LHCN-M2 (cell line): Measurements from ENCODE around the gene BHLHE23. TPM values are rescaled to one million over a fixed set of nuclear protein-coding genes. Genes with fewer than 3 reads are reported as not detected.

ENCODE experiments used
- DNase-seq: peaks from one replicate; pipeline ENCODE4 v3.0.0-alpha.2; 2012; ENCODE audit warnings: low read depth
- total RNA-seq: library from RNA; depleted of rRNA; stranded (reverse); fragments of >200 nt; gene quantifications from 2 replicates; pipeline ENCODE4 v1.2.3, GENCODE V29; 2014

BHLHE23 gene
- total RNA-seq, 1 experiment from 2014 or later = not detected

GRCh38 chr20:62991863-62992262, 14.9 kb downstream of the BHLHE23 start:
- no peak for DNase-seq

DNA sequence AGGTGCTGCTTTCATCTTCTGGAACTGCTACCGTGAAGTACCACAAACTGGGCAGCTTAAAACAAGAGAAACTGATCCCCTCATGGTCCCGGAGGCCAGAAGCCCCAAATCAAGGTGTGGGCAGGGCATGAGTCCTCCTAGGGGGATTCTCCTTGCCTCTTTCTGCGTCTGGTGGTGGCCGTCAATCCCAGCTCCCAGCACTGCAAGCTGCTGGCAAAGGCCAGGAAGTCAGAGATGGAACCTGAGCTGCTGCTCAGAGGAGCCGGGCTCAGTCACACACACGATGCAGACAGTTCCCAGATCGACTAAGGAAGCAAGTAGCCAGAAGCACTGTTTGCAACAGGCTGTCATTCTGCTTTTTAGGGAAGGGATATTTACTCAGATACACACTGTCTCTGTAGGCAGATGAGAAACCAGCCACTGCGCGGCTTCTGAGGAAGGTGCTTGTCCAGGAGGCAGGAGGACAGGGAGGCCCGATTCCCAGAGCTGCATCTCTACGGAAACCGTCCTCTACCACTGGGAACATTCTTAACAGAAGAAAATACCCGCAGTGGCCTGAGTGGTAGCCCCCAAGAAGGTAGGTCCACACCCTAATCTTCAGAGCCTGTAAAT, 15.5 kb downstream of the BHLHE23 start:
- DNase-seq = no peak

DNA sequence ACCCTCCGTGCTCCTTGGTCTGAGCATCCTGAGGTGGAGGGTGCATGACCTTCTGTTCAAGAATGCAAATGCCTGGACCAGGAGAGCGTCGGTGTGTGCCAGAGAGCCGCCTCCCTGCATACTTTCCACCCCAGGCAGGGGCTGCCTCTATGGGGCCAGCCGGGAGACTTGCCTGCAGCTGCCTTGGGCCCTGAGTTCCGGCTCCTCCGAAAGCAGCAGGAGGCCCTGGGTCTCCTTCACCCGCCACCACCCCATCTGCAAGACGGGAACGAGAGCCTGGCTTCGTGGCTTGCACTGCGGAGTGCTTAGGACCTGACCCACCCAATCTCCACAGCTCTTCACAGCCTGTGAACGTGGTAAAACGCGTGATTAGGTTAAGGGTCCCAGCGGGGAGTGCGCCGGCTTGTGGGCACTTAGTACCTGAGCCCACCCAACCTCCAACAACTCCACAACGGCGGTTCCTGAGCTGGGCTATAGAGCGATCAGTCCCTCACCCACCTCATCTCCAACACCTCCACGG, 16.4 kb downstream of the BHLHE23 start:
- no peak for DNase-seq

- DNase-seq = no peak
Observed at GRCh38 chr20:62989201-62989601, 17.6 kb downstream of the BHLHE23 start.

- DNase-seq = no peak
Observed at GRCh38 chr20:62987114-62987513, 19.6 kb downstream of the BHLHE23 start.

- DNase-seq = no peak
Observed at GRCh38 chr20:62986257-62986800, 20.4 kb downstream of the BHLHE23 start.

- DNase-seq = no peak
Observed at GRCh38 chr20:62985444-62985778, 21.4 kb downstream of the BHLHE23 start.

DNA sequence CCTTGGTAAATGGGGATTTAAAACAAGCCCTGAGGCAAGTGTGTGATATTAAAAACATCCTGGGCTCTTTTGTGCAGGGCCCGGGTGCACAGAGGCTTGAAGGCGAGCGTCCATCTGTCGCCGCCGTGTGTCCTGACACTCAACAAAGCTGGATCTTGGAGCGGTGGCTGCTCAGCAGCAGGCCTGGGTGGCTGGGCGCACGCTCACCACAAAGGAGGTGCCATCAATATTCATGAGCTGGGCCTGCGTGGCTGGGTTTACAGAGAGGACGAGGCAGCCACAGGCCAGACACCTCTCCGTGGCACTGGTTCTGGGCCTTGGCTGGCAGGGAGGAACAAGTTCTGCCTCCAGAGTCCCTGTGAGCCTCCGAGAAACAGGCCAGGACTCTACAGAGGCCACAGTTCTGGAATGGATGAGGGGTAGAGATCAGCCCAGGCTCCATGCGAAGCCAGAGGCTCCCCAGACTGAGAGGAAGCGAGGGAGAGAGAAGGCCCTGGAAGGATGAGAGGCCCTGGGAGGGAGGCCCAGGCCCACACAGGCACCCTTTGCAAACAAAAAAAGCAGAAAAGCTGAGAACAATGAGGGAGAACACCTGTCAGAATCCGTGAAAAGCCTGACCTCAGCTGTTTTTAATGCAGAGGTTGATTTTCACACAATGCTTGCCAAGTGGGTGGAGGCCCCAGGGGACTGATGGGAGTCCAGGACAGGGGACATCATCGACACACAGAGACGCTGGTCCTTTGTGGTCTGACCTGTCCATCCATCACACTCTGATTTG, 21.9 kb downstream of the BHLHE23 start:
- no peak for DNase-seq

GRCh38 chr20:62983210-62983609, 23.6 kb downstream of the BHLHE23 start:
- no peak for DNase-seq

GRCh38 chr20:62982124-62983075, 24.4 kb downstream of the BHLHE23 start:
- DNase-seq = no peak

DNA sequence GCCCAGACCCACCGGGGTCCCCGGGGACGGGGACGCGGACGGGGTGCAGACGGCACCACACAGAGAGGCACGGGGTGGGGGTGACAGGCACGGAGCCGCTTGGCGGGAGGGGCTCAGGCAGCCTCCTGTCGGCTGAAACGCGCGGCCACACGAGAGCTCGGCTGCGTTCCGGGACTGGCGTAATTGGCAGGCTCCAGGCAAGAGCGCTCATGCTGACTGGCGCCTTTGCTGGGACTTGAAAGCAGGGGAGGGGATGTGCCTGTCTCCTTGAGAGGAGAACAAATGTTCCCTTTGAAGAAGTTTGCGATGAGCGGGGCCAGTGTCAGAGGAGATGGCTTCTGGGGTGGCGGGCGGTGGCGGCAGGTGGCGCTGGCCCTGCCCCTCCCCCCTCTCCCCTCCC, 25.8 kb downstream of the BHLHE23 start:
- DNase-seq = no peak

DNA sequence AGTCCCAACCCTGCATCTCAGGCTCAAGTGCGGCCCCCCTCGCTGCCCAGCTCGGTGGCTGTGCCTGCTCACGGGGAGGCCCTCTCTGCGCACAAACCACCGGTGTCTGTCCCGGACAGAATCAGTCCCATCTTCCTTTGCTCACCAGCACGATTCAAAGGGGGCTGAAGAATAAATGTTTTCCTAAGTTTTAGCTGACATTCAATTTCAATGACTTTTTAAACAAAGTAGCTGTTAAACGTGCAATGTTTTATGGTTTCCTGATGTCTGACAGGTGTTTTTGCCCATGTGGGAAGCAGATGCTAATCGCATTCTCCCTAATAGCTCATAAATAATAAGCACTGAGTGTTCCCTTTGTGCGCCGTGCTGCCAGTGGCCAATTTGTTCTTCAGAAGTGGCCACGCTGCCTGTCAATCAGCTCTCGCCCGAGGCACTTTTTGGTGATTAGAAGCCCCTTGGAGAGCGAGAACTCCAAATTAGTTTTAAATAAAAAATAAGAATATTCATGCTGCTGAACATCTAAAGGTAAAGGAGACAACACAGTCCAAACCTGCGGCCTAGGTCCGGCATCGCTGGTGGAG, 26.3 kb downstream of the BHLHE23 start:
- no peak for DNase-seq

DNA sequence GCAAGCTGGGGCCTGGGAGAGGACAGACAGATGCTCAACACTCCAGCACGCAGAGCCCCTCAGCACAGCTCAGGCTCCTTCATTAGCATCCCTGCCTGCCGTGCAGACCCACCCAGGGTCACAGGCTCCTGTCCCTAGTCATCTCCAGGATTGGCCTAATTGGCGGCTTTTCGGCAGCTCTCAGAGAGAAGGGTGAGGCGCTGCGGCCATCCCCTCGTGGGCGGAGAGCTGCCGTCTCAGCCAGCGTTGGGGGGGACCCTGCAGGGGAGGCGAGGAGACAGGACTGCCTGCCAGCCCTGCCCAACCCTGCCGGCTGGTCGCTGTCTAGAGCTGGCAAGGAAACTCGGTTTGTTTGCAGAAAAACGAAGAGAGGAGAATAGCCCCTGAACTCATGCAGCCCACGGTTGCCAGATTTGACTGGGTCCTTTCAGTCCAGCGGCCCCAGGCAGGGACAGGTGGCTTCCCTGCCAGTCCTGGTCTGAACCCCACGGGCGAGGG, 26.8 kb downstream of the BHLHE23 start:
- DNase-seq = no peak

DNA sequence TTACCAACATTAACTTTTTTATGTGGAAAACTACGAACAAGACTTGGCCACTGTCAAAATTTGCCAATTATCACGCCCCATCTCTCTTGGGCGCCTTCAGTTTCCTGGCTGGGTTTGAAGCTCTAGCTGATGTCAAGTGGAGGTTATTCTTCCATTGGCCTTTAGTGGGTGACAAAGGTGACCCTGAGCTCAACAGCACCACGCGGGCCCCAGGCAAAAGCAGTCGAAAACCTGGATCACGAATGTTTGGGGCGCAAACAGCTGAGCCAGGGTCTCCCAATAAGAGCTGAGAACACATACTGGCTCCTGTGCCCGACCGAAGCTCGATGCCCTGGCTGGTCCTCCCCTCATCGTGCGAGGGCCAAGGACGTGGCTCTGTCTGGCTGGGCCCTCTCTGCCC, 27.5 kb downstream of the BHLHE23 start:
- DNase-seq = no peak

GRCh38 chr20:62978561-62978943, 28.2 kb downstream of the BHLHE23 start:
- no peak for DNase-seq

GRCh38 chr20:62977613-62978560, 28.9 kb downstream of the BHLHE23 start:
- DNase-seq = no peak

GRCh38 chr20:62976886-62977285, 29.9 kb downstream of the BHLHE23 start:
- DNase-seq = no peak

DNA sequence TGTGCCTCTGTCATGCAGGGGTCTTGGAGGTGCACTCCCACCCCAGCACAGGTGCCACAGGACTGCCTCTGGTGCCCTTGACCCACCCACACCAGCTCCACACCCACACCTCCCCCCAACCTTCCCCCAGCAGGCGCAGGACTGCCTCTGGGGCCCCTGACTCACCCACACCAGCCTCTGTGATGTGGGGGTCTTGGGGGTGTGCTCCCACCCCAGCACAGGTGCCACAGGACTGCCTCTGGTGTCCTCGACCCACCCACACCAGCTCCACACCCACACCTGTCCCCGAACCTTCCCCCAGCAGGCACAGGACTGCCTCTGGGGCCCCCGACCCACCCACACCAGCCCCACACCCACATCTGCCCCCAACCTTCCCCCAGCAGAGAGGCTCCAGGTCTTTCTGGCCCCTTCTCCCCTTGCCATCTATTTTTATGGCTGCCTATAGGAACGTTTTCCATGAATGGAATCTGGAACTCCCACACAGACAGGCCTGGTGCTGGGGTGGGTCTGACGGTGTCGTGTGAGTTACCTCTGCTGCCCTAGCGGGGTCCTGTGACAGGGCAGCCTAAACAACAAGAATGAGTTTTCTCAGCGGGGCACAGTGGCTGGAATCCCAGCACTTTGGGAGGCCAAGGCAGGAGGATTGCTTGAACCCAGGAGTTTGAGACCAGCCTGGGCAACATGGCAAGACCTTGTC, 30.8 kb downstream of the BHLHE23 start:
- no peak for DNase-seq

GRCh38 chr20:62975251-62975760, 31.5 kb downstream of the BHLHE23 start:
- DNase-seq = no peak
